H1 (cell line): ENCODE results near the gene OGN. TPM values are rescaled to one million over a fixed set of nuclear protein-coding genes. Genes with fewer than 3 reads are reported as not detected.

ENCODE experiments used
- CTCF ChIA-PET: fragments of 300-600 bp; sonication (Branson Sonifier 250); formaldehyde crosslinking; loops from one replicate; lab custom pipeline; 2021; ENCODE audit not compliant: partially characterized antibody; lab: Charles Lee
- POLR2A ChIA-PET: fragments of 300-600 bp; sonication (Branson Sonifier 250); formaldehyde crosslinking; loops from one replicate; lab custom pipeline; 2021; ENCODE audit warnings: inconsistent platforms; ENCODE audit not compliant: partially characterized antibody; lab: Charles Lee
- DNase-seq, 2 experiments: peaks; one replicate each; pipeline versions ENCODE4 v3.0.0 to v3.0.0-alpha.2; 2010 to 2022; ENCODE audit warnings: low spot score in 2 of 2, low read depth in 1 of 2, mixed read lengths in 1 of 2
- FAIRE-seq: peaks from 2 replicates; lab custom pipeline; 2011; peaks lifted over from hg19 to GRCh38; lab: Jason Lieb, UNC
- H2AFZ ChIP-seq: 2 replicates; pipeline ENCODE4 v1.8.1; 2012; ENCODE audit warnings: low read length, inconsistent platforms
- H2AK5ac ChIP-seq: 2 replicates; pipeline ENCODE4 v1.6.1; 2013; ENCODE audit warnings: low read depth, low read length
- H2BK120ac ChIP-seq: replicated peaks from 2 replicates; pipeline ENCODE3; 2013; ENCODE audit warnings: low read depth, low read length, inconsistent platforms
- H2BK12ac ChIP-seq: 2 replicates; pipeline ENCODE4 v1.6.1; 2013; ENCODE audit warnings: low read depth, low read length
- H2BK15ac ChIP-seq: 2 replicates; pipeline ENCODE4 v1.6.1; 2013; ENCODE audit warnings: low read length
- H2BK20ac ChIP-seq: 2 replicates; pipeline ENCODE4 v1.6.1; 2013; ENCODE audit warnings: low read length
- H2BK5ac ChIP-seq: 2 replicates; pipeline ENCODE4 v1.6.1; 2013; ENCODE audit warnings: low read depth, low read length
- H3K14ac ChIP-seq: 2 replicates; pipeline ENCODE4 v1.6.1; 2013; ENCODE audit warnings: inconsistent platforms; ENCODE audit not compliant: insufficient read length
- H3K18ac ChIP-seq: 2 replicates; pipeline ENCODE4 v1.6.1; 2013; ENCODE audit warnings: low read length; ENCODE audit errors: extremely low read depth
- H3K23ac ChIP-seq: 2 replicates; pipeline ENCODE4 v1.6.1; 2013; ENCODE audit warnings: inconsistent platforms; ENCODE audit not compliant: insufficient read length
- H3K23me2 ChIP-seq: 2 replicates; pipeline ENCODE4 v1.6.1; 2013; ENCODE audit warnings: low read depth, low read length
- H3K27ac ChIP-seq: 2 replicates; pipeline ENCODE4 v1.6.1; 2011; ENCODE audit warnings: low read depth, low read length, inconsistent platforms
- H3K27me3 ChIP-seq, 4 experiments: replicated peaks in 1 of 4; 1 replicate in 1 of 4; 2 replicates in 3 of 4; pipeline versions ENCODE4 v1.6.1 to v1.8.1; 2011 to 2013; ENCODE audit warnings: low read length in 3 of 4, mild to moderate bottlenecking in 3 of 4, inconsistent platforms in 2 of 4, mixed read lengths in 2 of 4, moderate library complexity in 1 of 4; ENCODE audit not compliant: control insufficient read depth in 3 of 4, insufficient read depth in 3 of 4; ENCODE audit errors: extremely low read depth in 1 of 4
- H3K36me3 ChIP-seq, 4 experiments: 2 replicates each; pipeline versions ENCODE4 v1.6.1 to v1.8.1; 2011 to 2013; ENCODE audit warnings: mild to moderate bottlenecking in 4 of 4, low read length in 3 of 4, moderate library complexity in 2 of 4, control low read depth in 1 of 4, inconsistent platforms in 1 of 4; ENCODE audit not compliant: insufficient read depth in 4 of 4, control insufficient read depth in 2 of 4
- H3K4ac ChIP-seq: replicated peaks from 2 replicates; pipeline ENCODE3; 2013; ENCODE audit warnings: low read length, low read depth, mixed read lengths, inconsistent platforms; ENCODE audit not compliant: insufficient read length
- H3K4me1 ChIP-seq, 4 experiments: replicated peaks in 1 of 4; 1 replicate in 1 of 4; 2 replicates in 3 of 4; pipeline versions ENCODE4 v1.6.1 to v1.8.1; 2011 to 2013; ENCODE audit warnings: low read length in 3 of 4, inconsistent platforms in 2 of 4, mixed read lengths in 1 of 4; ENCODE audit not compliant: insufficient read depth in 4 of 4, control insufficient read depth in 3 of 4
- H3K4me2 ChIP-seq, 2 experiments: 2 replicates each; pipeline versions ENCODE4 v1.6.1 to v1.8.1; 2011 to 2013; ENCODE audit warnings: low read depth in 2 of 2, low read length in 2 of 2, control low read depth in 1 of 2, inconsistent platforms in 1 of 2, mild to moderate bottlenecking in 1 of 2; ENCODE audit not compliant: insufficient read depth in 1 of 2
- H3K4me3 ChIP-seq, 4 experiments: fragments of 200-600, 300-600 bp in 1 of 4; sonication (generic), shearing (Covaris generic), sonication (Bioruptor Twin) in 1 of 4; 2 replicates each; pipeline versions ENCODE4 v1.5.1 to v1.8.1; 2011 to 2016; ENCODE audit warnings: low read length in 4 of 4, low read depth in 3 of 4, control low read depth in 2 of 4, inconsistent platforms in 2 of 4, mild to moderate bottlenecking in 2 of 4, mixed read lengths in 1 of 4, moderate library complexity in 1 of 4; ENCODE audit not compliant: insufficient read depth in 2 of 4; ENCODE audit errors: extremely low read depth in 1 of 4
- H3K56ac ChIP-seq: replicated peaks from 2 replicates; pipeline ENCODE3; 2013; ENCODE audit warnings: low read depth, mild to moderate bottlenecking, mixed read lengths, low read length, inconsistent platforms; ENCODE audit not compliant: insufficient read length
- H3K79me1 ChIP-seq: 2 replicates; pipeline ENCODE4 v1.6.1; 2013; ENCODE audit warnings: low read depth, low read length, control low read depth
- H3K79me2 ChIP-seq, 2 experiments: 2 replicates each; pipeline versions ENCODE4 v1.6.1 to v1.8.1; 2012 to 2013; ENCODE audit warnings: low read length in 2 of 2, mild to moderate bottlenecking in 2 of 2, inconsistent platforms in 1 of 2; ENCODE audit not compliant: insufficient read depth in 2 of 2, control insufficient read depth in 1 of 2
- H3K9ac ChIP-seq, 4 experiments: replicated peaks in 1 of 4; 1 replicate in 1 of 4; 2 replicates in 3 of 4; pipeline versions ENCODE4 v1.6.1 to v1.8.1; 2011 to 2013; ENCODE audit warnings: low read depth in 3 of 4, low read length in 3 of 4, control low read depth in 2 of 4, mild to moderate bottlenecking in 2 of 4, moderate library complexity in 2 of 4, inconsistent platforms in 1 of 4; ENCODE audit errors: extremely low read depth in 1 of 4
- H3K9me3 ChIP-seq, 2 experiments: 2 replicates each; pipeline versions ENCODE4 v1.6.1 to v1.8.1; 2012 to 2013; ENCODE audit warnings: mild to moderate bottlenecking in 2 of 2, moderate library complexity in 2 of 2, control low read depth in 1 of 2, inconsistent platforms in 1 of 2, low read depth in 1 of 2, low read length in 1 of 2, mixed read lengths in 1 of 2; ENCODE audit not compliant: insufficient read depth in 2 of 2
- H4K20me1 ChIP-seq, 2 experiments: replicated peaks in 1 of 2; 2 replicates each; pipeline versions ENCODE3 to v1.8.1; 2011 to 2013; ENCODE audit warnings: inconsistent platforms in 2 of 2, low read length in 2 of 2, mild to moderate bottlenecking in 1 of 2; ENCODE audit not compliant: insufficient read depth in 2 of 2, control insufficient read depth in 1 of 2
- H4K5ac ChIP-seq: 2 replicates; pipeline ENCODE4 v1.6.1; 2013; ENCODE audit warnings: low read length, low read depth, mixed read lengths, inconsistent platforms; ENCODE audit not compliant: insufficient read length
- H4K8ac ChIP-seq: 2 replicates; pipeline ENCODE4 v1.8.0; 2013; ENCODE audit warnings: mild to moderate bottlenecking, moderate library complexity, low read length, inconsistent platforms; ENCODE audit not compliant: insufficient read depth; ENCODE audit errors: extremely low read depth
- H4K91ac ChIP-seq: replicated peaks from 2 replicates; pipeline ENCODE3; 2013; ENCODE audit warnings: low read length, mixed read lengths, inconsistent platforms; ENCODE audit not compliant: insufficient read length
- BRCA1 ChIP-seq: IDR thresholded peaks from 2 replicates; pipeline ENCODE4 v1.6.1; 2012; ENCODE audit warnings: low read depth, low read length, improper control_type of control experiment
- CHD2 ChIP-seq: IDR thresholded peaks from 2 replicates; pipeline ENCODE4 v1.6.1; 2012; ENCODE audit warnings: low read length, improper control_type of control experiment
- JUND ChIP-seq: IDR thresholded peaks from 2 replicates; pipeline ENCODE4 v1.6.1; 2011; ENCODE audit warnings: mild to moderate bottlenecking, improper control_type of control experiment, low read length
- RAD21 ChIP-seq, 2 experiments: IDR thresholded peaks in 1 of 2; conservative IDR thresholded peaks in 1 of 2; 2 replicates each; pipeline ENCODE4 v1.6.1; 2011; ENCODE audit warnings: low read depth in 2 of 2, low read length in 2 of 2, improper control_type of control experiment in 1 of 2, inconsistent platforms in 1 of 2, mild to moderate bottlenecking in 1 of 2, moderate library complexity in 1 of 2
- WGBS, 2 experiments: shearing (Covaris generic) in 1 of 2; methylation state at CpG; one replicate each; pipeline versions ENCODE4 v1.1.6 to v1.1.7; 2013 to 2015; ENCODE audit warnings: low lambda C conversion rate in 2 of 2, mixed read lengths in 2 of 2, inconsistent platforms in 1 of 2, low coverage in 1 of 2, missing lambda C conversion rate in 1 of 2; ENCODE audit not compliant: insufficient replicate concordance in 2 of 2, insufficient coverage in 1 of 2, insufficient read length in 1 of 2; ENCODE audit errors: extremely low coverage in 1 of 2, missing lambda C conversion rate in 1 of 2; 5-methylcytosine and 5-hydroxymethylcytosine counted together
- polyA plus RNA-seq, 7 experiments: library from polyadenylated mRNA; depleted of rRNA in 3 of 7; stranded (reverse) in 5 of 7; unstranded in 2 of 7; fragments of >200 nt in 5 of 7; fragments of 200-250 nt in 2 of 7; gene quantifications; 1 replicate in 5 of 7; 2 replicates in 1 of 7; 4 replicates in 1 of 7; pipeline versions ENCODE4 v1.2.1 to v1.2.3, GENCODE V29; 2011 to 2013; ENCODE audit warnings: missing spikeins in 2 of 7, mixed read lengths in 2 of 7
- total RNA-seq: library from RNA; stranded (reverse); fragmentation: NEBNext Ultra II Directional; extraction: Animal tissue kit (Norgen Biotek cat#: 25700); gene quantifications from 2 replicates; pipeline ENCODE4 v1.2.1, GENCODE V29; 2021

Gene OGN
- total and polyA plus RNA-seq, 2 of the 8 experiments (the other 6 are each of a cell fraction or from before 2014, with no cell fraction given) = not detected

GRCh38 chr9:92408747-92409478, 4.5 kb upstream of the OGN start:
- Histone ChIP-seq H2BK120ac (no peak overlapping the region), H3K4ac (no peak overlapping the region), H3K27me3 (no peaks in the 10 kb centered on the region), H3K4me3 (no peak overlapping the region), H2BK5ac (no peak overlapping the region), H3K14ac (no peak overlapping the region), H2BK20ac (no peak overlapping the region), H3K23me2 (no peaks in the 10 kb centered on the region), H4K20me1 (no peaks in the 10 kb centered on the region), H3K27ac (no peak overlapping the region), H2AK5ac (no peak overlapping the region), H3K79me1 (no peaks in the 10 kb centered on the region), H3K9ac (no peak overlapping the region), H2BK12ac (no peak overlapping the region), H3K9me3 (no peaks in the 10 kb centered on the region), H2BK15ac (no peak overlapping the region), H3K56ac (no peak overlapping the region), H3K23ac (no peak overlapping the region), H4K5ac (no peak overlapping the region), H3K4me1 (no peaks in the 10 kb centered on the region; a peak in 1 of 7 replicates), H3K18ac (no peak overlapping the region), H2AFZ (no peak overlapping the region), H3K79me2 (0 out of 4 replicates have a peak, but pooled peaks cover 0 to 4% of the 10 kb centered on the region in 2 experiments), H3K4me2 (no peak overlapping the region), H4K91ac (no peak overlapping the region), H3K36me3 (no peaks in the 10 kb centered on the region), H4K8ac (no peak overlapping the region)
- CTCF ChIA-PET = interaction anchor here (0.7 to 1.7 kb wide), 4 partner anchors 22 to 594 kb away, joined by 3 read pairs; no protein-coding TSS in a partner anchor
- WGBS, 2 experiments = 97% methylated on average over 2 of the region's 2 CpGs; no CpG with 5 or more reads in 1 of the 2 experiments
- DNase-seq (no peak), FAIRE-seq (no peak)
- POLR2A ChIA-PET = no interaction called here
- no peak for TF ChIP-seq CHD2
- no peak for TF ChIP-seq RAD21 (IDR thresholded peaks at IDR 0.05 in 1 of 2, conservative IDR thresholded peaks at IDR 0.05 in 1 of 2; ENCODE audit: low read depth in 2 of 2, low read length in 2 of 2)
- TF ChIP-seq BRCA1 = no peak
- no peak for TF ChIP-seq JUND
